K562 (cell line): Measurements from ENCODE around the gene MPZL3. TPM values are rescaled to one million over a fixed set of nuclear protein-coding genes. Genes with fewer than 3 reads are reported as not detected.

Experiments
- CSDE1 ChIP-seq, 2 experiments: fragments of 450-650 bp; IDR thresholded peaks; 2 replicates each; pipeline ENCODE4 v1.6.1; 2016; ENCODE audit warnings: mild to moderate bottlenecking in 1 of 2
- HDAC2 ChIP-seq: fragments of 450-650 bp; IDR thresholded peaks from 2 replicates; pipeline ENCODE4 v1.6.1; 2016; ENCODE audit warnings: mild to moderate bottlenecking
- JUN ChIP-seq, 2 experiments: sonication (generic) in 1 of 2; formaldehyde crosslinking in 1 of 2; IDR thresholded peaks; 2 replicates each; pipeline versions ENCODE4 v1.6.1 to v1.8.0; 2012 to 2022; ENCODE audit warnings: borderline replicate concordance in 2 of 2, mild to moderate bottlenecking in 2 of 2, improper control_type of control experiment in 1 of 2, low read depth in 1 of 2, low read length in 1 of 2, missing genetic modification reagents in 1 of 2
- SREBF2 ChIP-seq: sonication (generic); formaldehyde crosslinking; IDR thresholded peaks from 2 replicates; pipeline ENCODE4 v1.4.0; 2020; ENCODE audit warnings: mild to moderate bottlenecking, missing genetic modification reagents
- ZBTB40 ChIP-seq, 2 experiments: fragments of 450-650 bp in 1 of 2; sonication (generic) in 1 of 2; formaldehyde crosslinking in 1 of 2; IDR thresholded peaks; 2 replicates each; pipeline versions ENCODE4 v1.7.1 to v1.9.0; 2016 to 2022; ENCODE audit warnings: inconsistent platforms in 1 of 2, mild to moderate bottlenecking in 1 of 2, missing genetic modification reagents in 1 of 2
- ZNF274 ChIP-seq: IDR thresholded peaks from 2 replicates; pipeline ENCODE4 v1.6.1; 2011; ENCODE audit warnings: low read depth, mild to moderate bottlenecking, low read length, moderate library complexity, borderline replicate concordance
- ZNF398 ChIP-seq: fragments of 250-450 bp; sonication (Bioruptor Pico); IDR thresholded peaks from 2 replicates; pipeline ENCODE4 v1.8.0; 2021; ENCODE audit warnings: moderate library complexity, mild to moderate bottlenecking, inconsistent platforms
- polyA plus RNA-seq, 8 experiments: library from polyadenylated mRNA; depleted of rRNA in 4 of 8; stranded (reverse) in 5 of 8; unstranded in 3 of 8; fragments of >200 nt; fragmentation: Nextera tagmentation in 2 of 8; fragmentation: Illumina TruSeq in 1 of 8; extraction: Ambion mirVana in 2 of 8; extraction: Trizol in 1 of 8; gene quantifications; 2 replicates each; pipeline versions ENCODE4 v1.2.1 to v1.2.3, GENCODE V29; 2011 to 2014; ENCODE audit warnings: inconsistent platforms in 1 of 8, missing spikeins in 1 of 8
- total RNA-seq, 7 experiments: library from RNA; depleted of rRNA in 6 of 7; stranded (reverse); fragments of >200 nt in 6 of 7; fragmentation: Illumina TruSeq in 2 of 7; extraction: Trizol in 2 of 7; gene quantifications; 2 replicates each; pipeline versions ENCODE4 v1.2.1 to v1.2.3, GENCODE V29; 2011 to 2021; ENCODE audit warnings: low replicate concordance in 1 of 7
- TF ChIP-seq, protein P1 (sequence below), 2 experiments: fragments of 150-350 bp in 1 of 2; IDR thresholded peaks; 2 replicates each; pipeline ENCODE4 v1.6.1; 2012 to 2016; ENCODE audit warnings: low read depth in 2 of 2, low read length in 2 of 2, mild to moderate bottlenecking in 1 of 2, moderate library complexity in 1 of 2

Gene MPZL3
- total and polyA plus RNA-seq, 9 of the 15 experiments (the other 6 are each of a cell fraction or from before 2014, with no cell fraction given): 0.97 to 2.9 (median 1.6) TPM

GRCh38 chr11:118251858-118252652, at the start of gene MPZL3 (continued):
- TF ChIP-seq ZBTB40 (IDR thresholded peaks at IDR 0.05) (peak; percentile 97), ZBTB40 (CRISPR knock-in tag; IDR thresholded peaks at IDR 0.05) (no peak), SREBF2 (no peak; the same call in 1 of the 2 replicates), ZNF274 (no peak), HDAC2 (0 out of 2 replicates have a peak, but pooled peaks have one; percentile 50), JUN (IDR thresholded peaks at IDR 0.05; ENCODE audit: borderline replicate concordance, low read depth, low read length) (no peak), JUN (CRISPR knock-in tag; IDR thresholded peaks at IDR 0.05; ENCODE audit: borderline replicate concordance) (peak; percentile 83; the same call in 1 of the 2 replicates), CSDE1 (IDR thresholded peaks at IDR 0.05) (peak in 1 of 2 experiments; percentile 50; a peak in 1 of 4 replicates), ZNF398 (CRISPR knock-in tag) (no peak)
- TF ChIP-seq, protein P1, sequence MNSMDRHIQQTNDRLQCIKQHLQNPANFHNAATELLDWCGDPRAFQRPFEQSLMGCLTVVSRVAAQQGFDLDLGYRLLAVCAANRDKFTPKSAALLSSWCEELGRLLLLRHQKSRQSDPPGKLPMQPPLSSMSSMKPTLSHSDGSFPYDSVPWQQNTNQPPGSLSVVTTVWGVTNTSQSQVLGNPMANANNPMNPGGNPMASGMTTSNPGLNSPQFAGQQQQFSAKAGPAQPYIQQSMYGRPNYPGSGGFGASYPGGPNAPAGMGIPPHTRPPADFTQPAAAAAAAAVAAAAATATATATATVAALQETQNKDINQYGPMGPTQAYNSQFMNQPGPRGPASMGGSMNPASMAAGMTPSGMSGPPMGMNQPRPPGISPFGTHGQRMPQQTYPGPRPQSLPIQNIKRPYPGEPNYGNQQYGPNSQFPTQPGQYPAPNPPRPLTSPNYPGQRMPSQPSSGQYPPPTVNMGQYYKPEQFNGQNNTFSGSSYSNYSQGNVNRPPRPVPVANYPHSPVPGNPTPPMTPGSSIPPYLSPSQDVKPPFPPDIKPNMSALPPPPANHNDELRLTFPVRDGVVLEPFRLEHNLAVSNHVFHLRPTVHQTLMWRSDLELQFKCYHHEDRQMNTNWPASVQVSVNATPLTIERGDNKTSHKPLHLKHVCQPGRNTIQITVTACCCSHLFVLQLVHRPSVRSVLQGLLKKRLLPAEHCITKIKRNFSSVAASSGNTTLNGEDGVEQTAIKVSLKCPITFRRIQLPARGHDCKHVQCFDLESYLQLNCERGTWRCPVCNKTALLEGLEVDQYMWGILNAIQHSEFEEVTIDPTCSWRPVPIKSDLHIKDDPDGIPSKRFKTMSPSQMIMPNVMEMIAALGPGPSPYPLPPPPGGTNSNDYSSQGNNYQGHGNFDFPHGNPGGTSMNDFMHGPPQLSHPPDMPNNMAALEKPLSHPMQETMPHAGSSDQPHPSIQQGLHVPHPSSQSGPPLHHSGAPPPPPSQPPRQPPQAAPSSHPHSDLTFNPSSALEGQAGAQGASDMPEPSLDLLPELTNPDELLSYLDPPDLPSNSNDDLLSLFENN (IDR thresholded peaks at IDR 0.05; ENCODE audit: low read depth in 2 of 2, low read length in 2 of 2): no peak
